HEK293 (cell line): ENCODE results near the gene ZNF345.

Experiments used
- CTCF ChIA-PET: fragments of 350-600 bp; formaldehyde crosslinking; extraction: SDS; loops from one replicate; lab custom pipeline; 2021; ENCODE audit warnings: antibody characterized with exemption; lab: Yijun Ruan, JAX
- POLR2A ChIA-PET: fragments of 300-600 bp; formaldehyde crosslinking; extraction: SDS; loops from one replicate; lab custom pipeline; 2020; ENCODE audit warnings: antibody characterized with exemption, inconsistent platforms; lab: Yijun Ruan, JAX
- H3K27ac ChIP-seq: fragments of 200-500 bp; sonication (Bioruptor generic); 2 replicates; pipeline ENCODE4 v1.5.1; 2014; ENCODE audit warnings: low read depth, low read length, control low read depth, inconsistent platforms; ENCODE audit errors: extremely low read depth
- H3K36me3 ChIP-seq, 2 experiments: fragments of 200-500 bp in 1 of 2; sonication (Bioruptor generic) in 1 of 2; 1 replicate in 1 of 2; 2 replicates in 1 of 2; pipeline ENCODE4 v1.5.1; 2014 to 2017; ENCODE audit warnings: inconsistent platforms in 2 of 2, low read length in 2 of 2; ENCODE audit not compliant: control insufficient read depth in 2 of 2, insufficient read depth in 1 of 2
- H3K4me1 ChIP-seq: fragments of 200-500 bp; sonication (Bioruptor generic); 2 replicates; pipeline ENCODE4 v1.5.1; 2014; ENCODE audit warnings: mild to moderate bottlenecking, low read length, inconsistent platforms; ENCODE audit not compliant: control insufficient read depth, insufficient read depth
- H3K4me3 ChIP-seq: 2 replicates; pipeline ENCODE4 v1.5.1; 2011; ENCODE audit warnings: low read depth, mild to moderate bottlenecking, control low read depth, low read length, moderate library complexity
- H3K9me3 ChIP-seq: fragments of 200-500 bp; sonication (Bioruptor generic); 2 replicates; pipeline ENCODE4 v1.5.1; 2014; ENCODE audit warnings: low read depth, low read length, inconsistent platforms; ENCODE audit not compliant: control insufficient read depth, insufficient read depth
- BCL6B ChIP-seq: fragments of 450-650 bp; formaldehyde crosslinking; IDR thresholded peaks from 2 replicates; pipeline ENCODE4 v1.5.1; 2017; ENCODE audit warnings: missing biosample characterization, missing genetic modification characterization
- GLIS1 ChIP-seq: fragments of 450-650 bp; formaldehyde crosslinking; IDR thresholded peaks from 2 replicates; pipeline ENCODE4 v1.5.1; 2016; ENCODE audit warnings: missing biosample characterization, missing genetic modification characterization
- MZF1 ChIP-seq: fragments of 450-650 bp; formaldehyde crosslinking; IDR thresholded peaks from 2 replicates; pipeline ENCODE4 v1.5.1; 2017; ENCODE audit warnings: missing biosample characterization, missing genetic modification characterization, borderline replicate concordance
- OVOL3 ChIP-seq: fragments of 450-650 bp; formaldehyde crosslinking; IDR thresholded peaks from 2 replicates; pipeline ENCODE4 v1.5.1; 2016; ENCODE audit warnings: missing biosample characterization, missing genetic modification characterization
- SCRT2 ChIP-seq: fragments of 450-650 bp; formaldehyde crosslinking; IDR thresholded peaks from 2 replicates; pipeline ENCODE4 v1.5.1; 2016; ENCODE audit warnings: missing biosample characterization, missing genetic modification characterization
- SP7 ChIP-seq: fragments of 450-650 bp; formaldehyde crosslinking; IDR thresholded peaks from 2 replicates; pipeline ENCODE4 v1.5.1; 2016; ENCODE audit warnings: missing biosample characterization, missing genetic modification characterization
- TCF7L2 ChIP-seq: IDR thresholded peaks from 2 replicates; pipeline ENCODE4 v1.6.1; 2011; ENCODE audit warnings: low read depth, mild to moderate bottlenecking, inconsistent platforms, low read length, moderate library complexity, borderline replicate concordance
- WT1 ChIP-seq: fragments of 450-650 bp; formaldehyde crosslinking; IDR thresholded peaks from 2 replicates; pipeline ENCODE4 v1.5.1; 2016; ENCODE audit warnings: missing biosample characterization, missing genetic modification characterization
- YY2 ChIP-seq: fragments of 450-650 bp; formaldehyde crosslinking; IDR thresholded peaks from 2 replicates; pipeline ENCODE4 v1.5.1; 2016; ENCODE audit warnings: missing biosample characterization, missing genetic modification characterization
- ZBTB1 ChIP-seq: fragments of 450-650 bp; formaldehyde crosslinking; IDR thresholded peaks from 2 replicates; pipeline ENCODE4 v1.5.1; 2016; ENCODE audit warnings: missing biosample characterization, missing genetic modification characterization
- ZBTB21 ChIP-seq: fragments of 450-650 bp; formaldehyde crosslinking; IDR thresholded peaks from 2 replicates; pipeline ENCODE4 v1.5.1; 2017; ENCODE audit warnings: missing biosample characterization, missing genetic modification characterization
- ZEB2 ChIP-seq: fragments of 450-650 bp; formaldehyde crosslinking; IDR thresholded peaks from 2 replicates; pipeline ENCODE4 v1.5.1; 2016; ENCODE audit warnings: missing biosample characterization, missing genetic modification characterization
- ZFP41 ChIP-seq: fragments of 450-650 bp; formaldehyde crosslinking; IDR thresholded peaks from 2 replicates; pipeline ENCODE4 v1.5.1; 2016; ENCODE audit warnings: missing biosample characterization, missing genetic modification characterization, borderline replicate concordance
- ZFP69B ChIP-seq: fragments of 450-650 bp; formaldehyde crosslinking; IDR thresholded peaks from 2 replicates; pipeline ENCODE4 v1.5.1; 2016; ENCODE audit warnings: missing biosample characterization, missing genetic modification characterization
- ZNF112 ChIP-seq: fragments of 450-650 bp; formaldehyde crosslinking; IDR thresholded peaks from 2 replicates; pipeline ENCODE4 v1.5.0; 2017; ENCODE audit warnings: missing biosample characterization, missing genetic modification characterization
- ZNF138 ChIP-seq: fragments of 450-650 bp; formaldehyde crosslinking; IDR thresholded peaks from 2 replicates; pipeline ENCODE4 v1.5.1; 2016; ENCODE audit warnings: missing biosample characterization, missing genetic modification characterization, borderline replicate concordance
- ZNF155 ChIP-seq: fragments of 450-650 bp; formaldehyde crosslinking; IDR thresholded peaks from 2 replicates; pipeline ENCODE4 v1.5.1; 2016; ENCODE audit warnings: missing biosample characterization, missing genetic modification characterization
- ZNF175 ChIP-seq: fragments of 450-650 bp; formaldehyde crosslinking; IDR thresholded peaks from 2 replicates; pipeline ENCODE4 v1.5.1; 2016; ENCODE audit warnings: missing biosample characterization, missing genetic modification characterization
- ZNF184 ChIP-seq: fragments of 450-650 bp; IDR thresholded peaks from 2 replicates; pipeline ENCODE4 v1.5.1; 2018; ENCODE audit warnings: missing biosample characterization, mild to moderate bottlenecking, missing genetic modification characterization
- ZNF26 ChIP-seq: fragments of 450-650 bp; formaldehyde crosslinking; IDR thresholded peaks from 2 replicates; pipeline ENCODE4 v1.5.1; 2016; ENCODE audit warnings: missing biosample characterization, missing genetic modification characterization
- ZNF280C ChIP-seq: fragments of 450-650 bp; formaldehyde crosslinking; IDR thresholded peaks from 2 replicates; pipeline ENCODE4 v1.5.1; 2016; ENCODE audit warnings: missing biosample characterization, missing genetic modification characterization
- ZNF501 ChIP-seq: fragments of 450-650 bp; formaldehyde crosslinking; IDR thresholded peaks from 2 replicates; pipeline ENCODE4 v1.5.1; 2016; ENCODE audit warnings: missing biosample characterization, missing genetic modification characterization
- ZNF596 ChIP-seq: fragments of 450-650 bp; IDR thresholded peaks from 2 replicates; pipeline ENCODE4 v1.5.0; 2018; ENCODE audit warnings: missing biosample characterization, mild to moderate bottlenecking, missing genetic modification characterization, moderate library complexity
- ZNF747 ChIP-seq: fragments of 450-650 bp; formaldehyde crosslinking; IDR thresholded peaks from 2 replicates; pipeline ENCODE4 v1.5.1; 2016; ENCODE audit warnings: missing biosample characterization, missing genetic modification characterization
- ZNF76 ChIP-seq: fragments of 450-650 bp; formaldehyde crosslinking; IDR thresholded peaks from 2 replicates; pipeline ENCODE4; 2016; ENCODE audit warnings: low read depth, missing biosample characterization, missing genetic modification characterization, borderline replicate concordance
- ZSCAN4 ChIP-seq: fragments of 450-650 bp; formaldehyde crosslinking; IDR thresholded peaks from 2 replicates; pipeline ENCODE4 v1.5.1; 2017; ENCODE audit warnings: missing biosample characterization, missing genetic modification characterization
- TF ChIP-seq, protein P1 (sequence below): fragments of 450-650 bp; formaldehyde crosslinking; IDR thresholded peaks from 2 replicates; pipeline ENCODE4 v1.5.1; 2016; ENCODE audit warnings: missing biosample characterization, missing genetic modification characterization

The ZNF345 gene

DNA sequence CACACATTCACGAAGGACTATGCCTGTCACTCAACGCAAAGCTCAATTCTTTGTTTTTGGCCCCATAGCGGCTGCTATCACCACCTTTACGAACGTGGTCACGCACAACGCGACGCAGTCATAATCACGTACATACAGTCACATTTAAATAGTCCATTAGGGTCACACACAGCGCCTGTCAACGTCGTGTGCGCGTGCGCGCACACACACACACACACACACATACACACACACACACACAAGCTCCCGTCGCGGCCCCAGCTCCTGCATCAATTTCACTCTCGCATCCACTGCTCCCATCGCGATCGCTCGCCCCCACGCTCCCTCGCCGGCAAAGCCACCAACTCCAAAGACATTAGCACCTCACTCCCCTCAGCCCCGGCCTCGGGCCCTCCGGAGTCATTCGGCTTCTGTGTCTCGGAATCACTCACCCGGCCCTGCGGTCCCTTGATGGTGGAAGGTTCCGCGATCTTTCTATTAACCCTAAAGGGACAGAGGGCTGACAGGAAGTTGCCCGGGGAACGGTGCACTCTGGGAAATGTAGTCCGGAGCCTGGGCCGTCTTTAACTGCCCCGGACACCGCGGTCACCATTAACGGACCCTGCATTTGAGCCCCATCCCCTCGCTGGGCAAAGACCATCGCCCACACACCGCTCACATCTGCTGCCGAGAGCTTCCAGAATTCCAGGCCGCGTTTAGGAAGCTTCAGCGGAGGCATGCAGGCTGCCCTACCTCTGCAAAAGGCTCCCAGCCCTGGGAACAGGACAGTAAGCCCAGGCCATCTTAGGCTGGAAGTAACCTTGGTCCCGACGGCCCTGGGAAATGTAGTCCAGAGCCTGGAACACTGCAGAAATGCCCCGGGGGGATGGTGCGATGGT is 12.5 kb upstream of the ZNF345 start, which contains the start of gene ZNF790 (continued):
- TF ChIP-seq BCL6B (no peak; the same call in 1 of the 2 replicates), ZFP41 (tag by site-specific recombination) (no peak), TCF7L2 (peak; percentile 40; the same call in 1 of the 2 replicates), ZBTB1 (peak; percentile 91), ZNF26 (tag by site-specific recombination) (no peak), ZEB2 (tag by site-specific recombination) (peak; percentile 94), ZNF76 (tag by site-specific recombination) (peak; percentile 99), ZNF112 (tag by site-specific recombination) (no peak), ZNF184 (tag by site-specific recombination) (peak; percentile 86; the same call in 1 of the 2 replicates), MZF1 (peak; percentile 68; the same call in 1 of the 2 replicates), SCRT2 (tag by site-specific recombination) (peak; percentile 87)

DNA sequence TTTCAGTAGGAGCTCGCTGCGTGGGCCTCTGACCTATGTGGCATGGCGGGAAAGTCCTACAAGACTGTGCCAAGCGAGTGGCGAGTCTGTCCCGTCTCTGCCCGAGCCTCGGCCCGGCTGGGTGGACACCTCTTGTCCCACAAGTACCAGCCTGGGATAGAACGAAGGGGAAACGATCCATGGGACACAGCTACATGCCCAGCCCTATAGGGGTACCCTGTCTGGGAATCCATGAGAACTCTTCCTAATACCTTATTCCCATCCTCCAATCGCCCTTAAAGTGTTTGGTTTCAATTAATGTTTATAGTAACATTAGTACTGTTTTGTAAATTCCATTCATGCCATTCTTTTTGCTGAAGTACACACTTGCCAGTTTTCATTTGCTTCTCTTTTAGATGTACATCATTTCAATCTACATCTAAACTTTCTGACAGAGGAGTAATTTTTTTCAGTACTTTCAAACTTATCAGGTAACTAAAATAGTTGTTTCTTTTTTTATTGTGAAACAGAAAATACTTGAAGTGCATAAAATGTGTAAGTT is 11.8 kb upstream of the ZNF345 start:
- CTCF ChIA-PET, result interaction anchor here (0.8 kb wide), 1 partner anchor 12 kb away, joined by 3 read pairs; the partner anchor contains the start of gene ZNF345
- H3K36me3 ChIP-seq, result peaks cover 52% of the 10 kb centered on the region in 2 experiments
- H3K27ac ChIP-seq, result peak overlapping the region; percentile 83
- peak overlapping the region; percentile 57 for H3K4me3 ChIP-seq
- H3K4me1 ChIP-seq, result no peaks in the 10 kb centered on the region
- POLR2A ChIA-PET, result interaction anchor here (0.6 to 3.3 kb wide), 8 partner anchors 11 to 756 kb away, joined by 3 to 122 read pairs (median 3); partner anchors contain the start of genes ZNF260, ZNF345, ZNF382 and ZNF383
- H3K9me3 ChIP-seq, result peaks cover 7% of the 10 kb centered on the region
- TF ChIP-seq ZFP41 (tag by site-specific recombination), result no peak
- TF ChIP-seq ZSCAN4 (tag by site-specific recombination), result no peak
- no peak for TF ChIP-seq ZNF501 (tag by site-specific recombination)
- peak; percentile 66 for TF ChIP-seq GLIS1 (tag by site-specific recombination)
- TF ChIP-seq ZBTB21, result no peak
- TF ChIP-seq ZNF138 (tag by site-specific recombination), result no peak
- TF ChIP-seq ZNF155, result no peak
- TF ChIP-seq ZNF596 (tag by site-specific recombination), result no peak
- TF ChIP-seq SP7 (tag by site-specific recombination), result no peak
- TF ChIP-seq YY2 (tag by site-specific recombination), result no peak
- no peak for TF ChIP-seq OVOL3
- no peak for TF ChIP-seq ZNF175 (tag by site-specific recombination)
- no peak for TF ChIP-seq ZFP69B
- TF ChIP-seq ZNF280C, result no peak
- no peak for TF ChIP-seq WT1 (tag by site-specific recombination)
- TF ChIP-seq, protein P1, sequence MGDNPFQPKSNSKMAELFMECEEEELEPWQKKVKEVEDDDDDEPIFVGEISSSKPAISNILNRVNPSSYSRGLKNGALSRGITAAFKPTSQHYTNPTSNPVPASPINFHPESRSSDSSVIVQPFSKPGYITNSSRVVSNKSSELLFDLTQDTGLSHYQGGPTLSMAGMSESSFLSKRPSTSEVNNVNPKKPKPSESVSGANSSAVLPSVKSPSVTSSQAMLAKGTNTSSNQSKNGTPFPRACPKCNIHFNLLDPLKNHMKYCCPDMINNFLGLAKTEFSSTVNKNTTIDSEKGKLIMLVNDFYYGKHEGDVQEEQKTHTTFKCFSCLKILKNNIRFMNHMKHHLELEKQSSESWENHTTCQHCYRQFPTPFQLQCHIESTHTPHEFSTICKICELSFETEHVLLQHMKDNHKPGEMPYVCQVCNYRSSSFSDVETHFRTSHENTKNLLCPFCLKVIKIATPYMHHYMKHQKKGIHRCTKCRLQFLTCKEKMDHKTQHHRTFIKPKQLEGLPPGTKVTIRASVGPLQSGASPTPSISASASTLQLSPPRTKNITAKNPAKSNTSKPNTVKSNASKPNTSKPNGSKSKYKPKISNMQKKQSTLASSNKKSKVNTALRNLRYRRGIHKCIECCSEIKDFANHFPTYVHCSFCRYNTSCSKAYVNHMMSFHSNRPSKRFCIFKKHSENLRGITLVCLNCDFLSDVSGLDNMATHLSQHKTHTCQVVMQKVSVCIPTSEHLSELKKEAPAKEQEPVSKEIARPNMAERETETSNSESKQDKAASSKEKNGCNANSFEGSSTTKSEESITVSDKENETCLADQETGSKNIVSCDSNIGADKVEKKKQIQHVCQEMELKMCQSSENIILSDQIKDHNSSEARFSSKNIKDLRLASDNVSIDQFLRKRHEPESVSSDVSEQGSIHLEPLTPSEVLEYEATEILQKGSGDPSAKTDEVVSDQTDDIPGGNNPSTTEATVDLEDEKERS, result no peak; the same call in 1 of the 2 replicates
- TF ChIP-seq ZNF747 (tag by site-specific recombination), result no peak
